GM11168 (cell line): ENCODE results near the gene CNTNAP2.
"Not testable (repeated sequence)": the region's sequence is repeated elsewhere in the genome, so short reads cannot be mapped to it uniquely, and the experiment has no call there.

Experiments used
- in situ Hi-C: fragments of 300-500 bp; cut with MboI; formaldehyde crosslinking; loops from one replicate; pipeline ENCODE4 v1.12.0; 2022; ENCODE audit warnings: low sequenced_read_pairs; ENCODE audit not compliant: unreplicated experiment

CNTNAP2 gene

DNA sequence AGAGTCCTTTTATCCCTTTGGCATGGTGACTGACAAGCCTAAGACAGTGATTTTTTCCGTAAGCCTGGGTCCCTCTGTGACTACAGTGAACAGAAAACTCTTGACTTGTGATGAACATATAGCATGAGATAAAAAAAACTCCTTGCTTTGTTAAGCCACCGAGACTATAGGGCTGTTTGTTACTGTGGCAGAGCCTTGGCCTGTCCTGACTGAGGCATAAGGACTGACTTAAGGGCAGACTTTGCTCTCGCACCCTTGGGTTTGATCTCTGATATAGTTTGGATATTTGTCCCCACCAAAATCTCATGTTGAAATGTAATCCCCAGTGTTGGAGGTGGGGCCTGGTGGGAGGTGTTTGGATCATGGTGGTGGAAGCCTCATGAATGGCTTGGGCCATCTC, 2157.5 kb downstream of the CNTNAP2 start:
- in situ Hi-C loops, result no loop called here

DNA sequence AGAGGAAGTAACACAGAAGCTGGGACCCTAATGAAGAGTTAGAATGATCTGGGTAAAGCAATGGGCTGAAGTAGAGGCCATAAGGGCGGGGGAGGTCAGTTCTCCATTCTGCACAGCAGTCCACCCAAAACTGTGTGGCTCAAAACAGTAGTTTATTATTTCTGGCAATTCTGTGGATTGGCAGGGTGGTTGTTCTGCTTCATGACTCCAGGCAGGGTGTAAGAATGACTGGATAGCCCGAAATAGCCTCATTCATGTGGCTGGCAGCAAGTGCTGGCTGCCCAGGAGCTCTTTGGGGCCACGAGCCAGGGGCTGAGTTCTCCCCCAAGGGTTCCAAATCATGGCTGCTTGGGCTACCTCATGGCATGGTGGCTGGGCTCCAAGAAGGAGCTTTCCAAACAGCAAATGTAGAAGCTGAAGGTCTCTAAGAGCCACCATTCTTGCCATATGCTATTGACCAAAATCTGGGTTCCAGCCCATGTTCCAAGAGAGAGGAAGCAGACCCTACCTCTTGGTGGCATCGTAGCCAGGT, 2158.8 kb downstream of the CNTNAP2 start:
- in situ Hi-C loops, result no loop called here

DNA sequence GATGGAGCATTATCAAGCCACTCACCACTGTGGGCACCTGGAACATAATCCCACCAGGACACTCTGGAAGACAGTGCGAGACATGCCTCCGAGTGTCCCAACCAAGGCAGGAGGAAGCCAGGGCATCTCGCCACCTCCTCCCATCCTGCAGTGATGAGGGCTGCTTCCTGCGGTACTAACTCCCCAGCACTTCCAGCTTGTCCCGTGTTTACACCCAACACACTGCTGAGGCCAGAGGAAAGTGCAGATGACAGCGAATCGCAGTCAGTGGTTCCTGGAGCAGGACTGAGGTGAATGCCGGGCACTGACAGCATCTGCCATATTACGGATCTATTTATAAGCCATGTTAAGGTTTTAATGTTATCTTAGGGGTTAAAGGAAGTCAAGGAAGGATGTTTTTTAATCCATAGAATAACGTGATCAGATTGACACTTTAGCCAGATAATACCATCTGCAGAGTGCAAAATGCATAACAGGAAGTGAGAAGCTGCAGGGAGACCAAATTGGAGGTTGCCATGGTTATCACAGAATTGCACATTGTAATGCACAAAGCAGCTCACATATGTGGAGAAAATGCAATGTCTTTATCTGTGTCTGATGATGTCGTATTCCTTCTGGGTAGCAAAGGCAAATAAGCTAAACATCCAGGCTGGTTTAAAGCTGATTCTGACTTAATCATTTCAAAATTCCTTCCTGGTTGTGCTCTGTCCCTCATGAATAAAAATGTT, 2159.9 kb downstream of the CNTNAP2 start:
- in situ Hi-C loops, result no loop called here

DNA sequence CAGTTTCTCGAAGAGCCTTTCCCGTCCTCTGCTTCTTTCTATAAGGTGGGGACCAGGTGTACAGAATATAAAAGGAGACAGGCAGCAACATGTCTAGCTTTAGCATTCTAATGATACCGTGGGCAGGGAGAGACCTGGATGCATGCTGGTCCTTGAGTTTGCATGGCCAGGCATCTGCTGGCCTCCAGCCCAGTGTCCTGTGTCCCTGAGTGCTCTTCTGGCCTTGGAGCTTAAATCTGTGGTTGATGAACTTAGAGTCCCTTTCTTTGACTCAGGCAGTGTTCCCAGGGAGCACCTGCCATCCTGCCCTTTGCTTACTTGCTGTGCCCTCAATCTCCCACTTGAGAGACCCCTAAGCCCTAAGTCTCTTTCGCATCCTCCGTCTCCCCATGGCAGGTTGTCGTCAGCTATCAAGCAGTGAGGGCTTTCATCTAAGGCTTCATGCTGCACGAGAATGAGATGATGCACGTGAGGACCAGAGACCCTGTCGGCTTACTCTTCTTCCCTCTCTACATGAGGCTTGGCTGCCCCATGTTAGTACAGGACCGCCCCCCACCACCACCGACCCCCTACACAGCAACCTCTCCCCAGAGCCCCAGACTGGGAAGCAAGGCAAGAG, 2160.6 kb downstream of the CNTNAP2 start:
- in situ Hi-C loops, result no loop called here

DNA sequence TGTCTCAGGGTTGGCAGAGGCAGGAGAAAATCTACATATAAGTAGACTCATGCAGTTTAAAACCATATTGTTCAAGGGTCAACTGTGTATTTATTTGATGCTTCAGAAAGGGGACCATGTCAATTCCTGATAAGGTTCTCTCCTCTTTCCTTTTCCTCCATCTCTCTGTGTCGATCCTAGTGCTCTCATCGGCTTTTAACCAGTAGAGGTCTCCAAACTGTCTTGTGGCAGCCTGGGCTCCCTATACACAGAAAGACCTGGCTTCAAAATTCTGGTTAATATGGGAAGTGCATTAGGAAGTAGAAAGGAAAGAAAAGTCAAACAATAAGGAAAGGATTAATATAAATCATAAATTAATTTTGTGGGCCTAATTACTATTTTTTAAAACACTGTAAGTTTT, 2169.5 kb downstream of the CNTNAP2 start:
- in situ Hi-C loops, result no loop called here

DNA sequence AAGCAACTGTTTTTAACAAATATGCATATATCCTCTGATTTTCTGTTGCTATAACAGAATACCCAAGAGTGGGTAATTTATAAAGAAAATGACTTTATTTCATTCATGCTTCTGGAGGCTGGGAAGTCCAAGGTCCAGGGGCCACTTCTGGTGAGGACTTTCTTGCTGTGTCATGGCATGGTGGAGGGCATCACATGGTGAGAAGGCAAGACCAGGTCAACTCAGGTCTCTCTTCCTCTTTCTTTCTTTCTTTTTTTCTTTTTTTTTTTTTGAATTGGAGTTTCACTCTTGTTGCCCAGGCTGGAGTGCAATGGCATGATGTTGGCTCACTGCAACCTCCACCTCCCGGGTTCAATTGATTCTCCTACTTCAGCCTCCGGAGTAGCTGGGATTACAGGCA, 2170.9 kb downstream of the CNTNAP2 start:
- in situ Hi-C loops, result no loop called here

DNA sequence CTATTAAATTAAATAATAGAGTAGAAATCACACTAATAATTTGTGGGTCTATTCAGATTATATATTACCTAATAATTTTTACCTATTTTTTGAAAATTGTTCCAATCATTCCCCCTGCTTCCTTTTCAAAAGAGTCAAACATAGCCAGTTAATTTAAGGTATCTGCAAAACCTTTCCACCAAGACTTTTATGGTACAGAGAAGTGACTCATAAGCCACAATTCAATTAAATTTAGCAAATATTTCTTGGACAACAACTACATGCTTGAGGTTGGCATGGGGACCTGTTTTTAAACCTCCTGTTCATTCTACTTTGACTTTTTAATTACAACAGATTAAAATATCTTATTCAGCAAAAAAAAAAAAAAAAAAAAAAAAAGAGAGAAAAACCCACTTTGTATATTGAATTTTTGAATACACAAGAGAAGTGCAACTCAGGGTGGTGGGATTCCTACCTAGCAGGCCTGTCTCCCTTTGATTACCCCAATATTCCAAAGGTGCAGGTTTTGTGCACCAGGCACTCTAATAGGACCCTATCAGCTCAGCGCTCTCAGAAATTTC, 2172.1 kb downstream of the CNTNAP2 start:
- in situ Hi-C loops, result no loop called here

DNA sequence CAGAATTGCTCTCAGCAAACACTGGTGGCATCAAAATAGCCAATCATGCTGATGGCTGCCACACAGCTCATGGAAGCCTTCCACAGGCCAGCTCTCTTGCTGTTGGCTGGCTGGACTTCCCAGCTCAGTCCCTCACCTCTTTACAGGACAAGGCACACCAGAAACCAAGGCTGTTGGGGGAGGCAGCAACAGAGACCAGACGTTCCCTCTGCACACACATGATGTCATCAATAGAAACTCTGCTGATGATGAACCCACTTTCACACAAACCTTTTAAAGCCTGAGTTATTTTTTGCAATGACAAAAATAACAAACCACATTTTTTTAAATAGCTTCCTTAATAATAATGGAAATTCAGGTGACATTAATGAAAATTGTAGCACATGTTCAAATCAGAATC, 2173.0 kb downstream of the CNTNAP2 start:
- in situ Hi-C loops, result no loop called here

DNA sequence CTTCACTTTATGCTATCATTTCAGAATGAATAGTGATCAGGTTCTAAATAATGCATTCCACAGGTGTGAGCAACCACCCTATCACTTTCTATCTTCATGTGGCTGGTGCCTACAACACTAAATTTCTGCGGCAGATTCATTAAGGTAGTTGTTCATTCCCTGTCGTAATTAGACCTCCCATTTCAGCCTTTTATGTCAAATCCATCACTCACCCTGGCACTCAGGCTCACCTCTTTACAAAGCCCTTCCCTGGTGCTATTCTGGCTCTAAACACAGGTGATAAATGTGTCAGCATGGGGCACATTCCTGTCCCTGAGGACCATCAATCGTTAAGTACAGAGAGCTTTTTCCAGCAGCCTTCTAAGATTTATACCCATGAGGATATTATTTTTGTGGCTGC, 2173.9 kb downstream of the CNTNAP2 start:
- in situ Hi-C loops, result no loop called here

DNA sequence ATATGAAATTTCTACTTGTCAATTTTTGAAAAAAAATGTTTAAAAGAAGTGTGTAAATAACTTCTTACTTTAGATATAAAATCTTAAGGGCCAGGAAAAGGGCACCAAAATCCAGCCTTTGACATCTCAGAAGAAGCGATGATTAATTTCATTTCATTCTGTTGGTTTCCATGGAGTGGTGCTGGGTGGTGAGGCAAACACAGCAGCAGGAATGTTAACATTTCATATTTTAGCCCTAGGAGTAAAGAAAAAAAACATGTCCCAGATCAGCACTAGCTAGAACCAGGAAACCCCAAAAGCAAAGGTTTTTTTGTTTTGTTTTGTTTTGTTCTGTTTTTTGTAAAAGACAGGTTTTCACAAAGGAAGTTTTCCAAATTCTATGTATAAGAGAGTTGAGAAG, 2175.2 kb downstream of the CNTNAP2 start:
- in situ Hi-C loops, result no loop called here

DNA sequence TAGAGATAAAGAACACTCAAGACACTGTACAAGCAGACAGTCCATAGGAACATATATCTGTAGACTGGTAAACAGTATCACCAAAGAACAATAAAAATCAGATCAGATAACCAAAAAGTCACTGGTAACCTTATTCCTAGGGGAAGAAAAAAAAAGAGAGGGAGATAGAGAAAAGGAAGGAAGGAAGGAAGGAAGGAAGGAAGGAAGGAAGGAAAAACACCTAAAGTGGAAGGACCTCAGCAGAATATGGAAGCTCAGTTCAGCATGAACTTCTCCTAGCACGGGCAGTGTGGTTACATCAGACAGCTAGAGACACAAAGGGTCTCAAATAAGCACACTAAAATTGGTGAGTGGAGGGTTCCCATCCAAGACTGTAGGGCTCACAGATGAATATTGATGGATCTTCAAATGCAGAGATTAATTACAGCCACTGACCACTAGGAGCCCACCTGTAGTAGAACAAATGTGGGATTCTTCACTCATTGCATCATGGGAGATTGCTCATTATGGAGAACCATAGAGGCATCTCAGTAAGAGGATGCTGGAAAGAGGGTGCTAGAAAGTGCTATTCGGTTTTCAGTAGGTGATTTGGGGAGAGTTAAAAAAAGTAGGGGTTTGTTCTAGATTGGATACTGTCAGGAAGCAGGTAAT, 2180.5 kb downstream of the CNTNAP2 start:
- in situ Hi-C loops, result no loop called here

DNA sequence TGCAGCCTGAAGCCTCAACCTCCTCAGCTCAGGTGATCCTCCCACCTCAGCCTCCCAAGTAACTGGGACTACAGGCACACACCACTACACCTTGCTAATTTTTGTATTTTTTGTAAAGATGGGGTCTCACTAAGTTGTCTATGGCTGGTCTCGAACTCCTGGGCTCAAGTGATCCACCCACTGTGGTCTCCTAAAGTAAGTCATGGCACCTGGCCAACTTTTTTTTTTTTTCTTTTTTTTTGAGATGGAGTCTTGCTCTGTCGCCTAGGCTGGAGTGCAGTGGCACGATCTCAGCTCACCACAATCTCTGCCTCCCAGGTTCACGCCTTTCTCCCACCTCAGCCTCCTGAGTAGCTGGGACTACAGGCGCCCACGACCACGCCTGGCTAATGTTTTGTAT, 2182.2 kb downstream of the CNTNAP2 start:
- in situ Hi-C loops, result not testable (repeated sequence)

DNA sequence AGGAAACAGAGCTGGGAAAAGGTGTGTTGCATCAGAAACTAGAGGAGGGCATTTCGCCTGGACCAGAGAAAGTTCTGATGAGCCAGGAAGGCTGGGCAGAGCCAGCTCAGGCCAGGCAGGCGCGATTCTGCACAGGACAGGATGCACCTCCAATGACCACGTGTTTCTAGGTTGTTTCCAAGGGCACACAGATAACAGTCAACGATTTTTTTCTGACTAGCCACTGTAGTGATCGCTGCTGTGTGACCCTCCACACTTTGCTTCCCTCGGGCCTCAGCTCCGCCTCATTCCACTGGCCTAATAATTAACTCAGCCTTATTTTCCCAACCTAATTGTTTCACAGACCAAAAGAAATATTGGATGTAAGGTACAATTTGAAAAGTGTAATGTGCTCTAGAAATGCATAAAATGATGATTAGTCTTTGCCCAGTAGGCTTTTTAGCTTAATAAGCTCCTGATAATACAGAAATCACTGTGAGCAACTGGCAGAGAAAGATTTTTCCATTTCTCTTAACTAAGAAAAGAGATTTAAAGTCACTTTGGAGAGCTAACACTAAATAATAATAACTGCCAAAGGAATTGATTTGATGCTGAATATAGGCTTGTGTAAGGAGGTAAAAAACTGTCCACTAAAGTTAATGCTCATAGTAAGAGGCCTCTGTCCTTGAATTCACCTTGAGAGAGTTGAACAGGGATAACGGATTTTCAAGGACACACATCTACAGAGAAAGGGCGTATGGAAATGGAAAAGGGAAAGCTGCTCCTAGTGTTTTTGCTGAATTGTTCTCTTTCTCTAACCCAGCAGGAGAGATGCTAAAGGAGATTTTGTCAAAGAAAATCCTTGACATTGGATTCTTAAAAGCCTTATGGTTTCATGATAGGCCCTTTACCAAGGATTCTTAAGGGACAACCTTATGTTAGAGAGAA, 2183.0 kb downstream of the CNTNAP2 start:
- in situ Hi-C loops, result no loop called here

DNA sequence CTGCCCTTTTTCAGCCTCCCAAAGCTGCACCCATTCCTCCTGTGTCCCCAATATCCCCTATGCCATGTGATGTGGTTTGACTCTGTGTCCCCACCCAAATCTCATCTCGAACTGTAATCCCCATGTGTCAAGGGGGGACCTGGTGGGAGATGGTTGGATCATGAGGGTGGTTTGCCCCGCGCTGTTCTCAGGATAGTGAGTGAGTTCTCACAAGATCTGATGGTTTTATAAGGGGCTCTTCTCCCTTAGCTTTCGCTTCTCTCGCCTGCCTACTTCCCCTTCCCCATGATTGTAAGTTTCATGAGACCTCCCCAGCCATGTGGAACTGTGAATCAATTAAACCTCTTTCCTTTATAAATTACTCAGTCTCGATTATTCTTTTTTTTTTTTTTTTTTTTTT, 2185.8 kb downstream of the CNTNAP2 start:
- in situ Hi-C loops, result not testable (repeated sequence)

DNA sequence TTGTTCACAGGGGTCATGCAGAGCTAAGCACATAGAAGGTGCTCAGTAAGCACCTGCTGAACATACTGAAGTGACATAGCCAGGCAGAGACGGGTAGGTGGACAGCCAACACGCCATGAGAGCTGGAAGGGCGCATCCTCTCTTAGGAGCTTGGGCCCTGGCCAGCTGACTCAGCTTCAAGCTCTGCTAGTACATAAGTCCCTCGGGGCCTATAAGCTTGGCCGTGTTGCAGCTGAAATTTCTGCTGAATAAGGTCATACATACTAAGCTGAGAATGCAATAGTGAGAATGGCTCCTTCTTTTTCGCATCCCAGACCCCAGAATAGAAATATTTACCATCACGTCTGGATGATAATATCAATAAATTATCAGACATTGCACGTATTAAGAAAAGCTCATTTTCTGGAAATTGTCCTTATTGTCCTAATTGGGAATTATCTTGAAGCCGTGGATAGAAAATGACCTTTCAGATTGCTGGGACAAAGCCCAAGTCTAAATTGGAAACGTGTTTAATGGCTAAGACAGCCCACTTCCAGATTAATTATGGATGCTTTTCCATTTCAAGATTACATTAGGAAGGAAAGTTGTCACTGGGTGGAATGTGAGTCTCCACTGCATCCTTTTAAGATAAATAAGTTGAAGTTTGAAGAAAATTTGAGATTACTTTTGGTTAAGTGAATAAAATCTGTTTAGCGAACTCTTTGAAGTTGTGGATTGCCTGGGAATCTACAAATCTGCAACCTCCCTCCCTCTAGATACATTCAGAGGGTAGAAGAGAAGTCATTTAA, 2186.9 kb downstream of the CNTNAP2 start:
- in situ Hi-C loops, result no loop called here

DNA sequence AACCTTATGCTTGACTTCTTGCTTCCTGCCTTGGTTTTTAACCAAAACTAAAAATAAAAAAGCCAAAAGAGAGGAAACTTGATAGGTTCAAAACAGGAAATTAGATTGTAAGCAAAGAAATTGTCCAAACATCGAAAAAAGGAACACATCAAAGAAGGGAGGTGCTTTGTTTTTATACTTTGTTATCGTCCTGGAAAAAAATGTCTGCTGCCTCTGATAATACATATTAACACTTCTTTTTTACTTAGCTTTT, 2187.4 kb downstream of the CNTNAP2 start:
- in situ Hi-C loops, result no loop called here

DNA sequence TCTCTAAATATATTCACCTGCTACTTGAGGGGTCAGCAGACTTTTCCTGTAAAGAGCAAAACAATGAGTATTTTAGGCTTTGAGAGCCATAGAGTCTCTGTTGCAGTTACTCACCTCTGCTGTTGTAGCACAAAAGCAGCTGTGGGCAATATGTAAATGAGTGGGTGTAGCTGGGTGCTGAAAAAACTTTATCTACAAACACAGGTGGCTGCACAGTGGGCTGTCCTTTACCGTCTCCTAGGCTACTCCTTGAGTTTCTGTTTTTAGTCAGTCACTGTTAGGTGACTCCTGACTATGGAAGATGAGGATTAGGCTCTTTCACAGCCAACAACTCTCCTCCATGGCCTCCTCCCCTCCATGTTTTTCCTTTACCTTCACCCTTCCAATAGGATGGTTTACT, 2187.9 kb downstream of the CNTNAP2 start:
- in situ Hi-C loops, result no loop called here

DNA sequence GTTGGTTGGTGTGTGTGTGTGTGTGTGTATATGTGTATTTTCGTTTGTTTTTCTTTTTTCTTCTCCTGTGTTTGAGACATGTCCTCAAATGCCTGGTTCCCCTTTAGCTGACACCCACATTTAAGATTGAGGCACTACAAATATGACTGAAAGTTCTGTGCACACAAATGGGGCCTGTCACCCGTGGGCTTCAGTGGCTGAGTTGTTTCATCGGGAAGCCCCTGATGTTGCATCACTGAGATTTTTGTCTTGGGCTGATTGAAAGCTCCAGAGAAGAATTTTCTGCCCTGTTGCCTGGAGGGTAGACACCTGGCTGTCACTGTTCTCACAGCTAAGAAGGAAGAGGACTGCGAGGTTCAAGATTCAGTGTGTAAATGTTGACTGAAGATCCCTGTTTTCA, 2190.2 kb downstream of the CNTNAP2 start:
- in situ Hi-C loops, result no loop called here

DNA sequence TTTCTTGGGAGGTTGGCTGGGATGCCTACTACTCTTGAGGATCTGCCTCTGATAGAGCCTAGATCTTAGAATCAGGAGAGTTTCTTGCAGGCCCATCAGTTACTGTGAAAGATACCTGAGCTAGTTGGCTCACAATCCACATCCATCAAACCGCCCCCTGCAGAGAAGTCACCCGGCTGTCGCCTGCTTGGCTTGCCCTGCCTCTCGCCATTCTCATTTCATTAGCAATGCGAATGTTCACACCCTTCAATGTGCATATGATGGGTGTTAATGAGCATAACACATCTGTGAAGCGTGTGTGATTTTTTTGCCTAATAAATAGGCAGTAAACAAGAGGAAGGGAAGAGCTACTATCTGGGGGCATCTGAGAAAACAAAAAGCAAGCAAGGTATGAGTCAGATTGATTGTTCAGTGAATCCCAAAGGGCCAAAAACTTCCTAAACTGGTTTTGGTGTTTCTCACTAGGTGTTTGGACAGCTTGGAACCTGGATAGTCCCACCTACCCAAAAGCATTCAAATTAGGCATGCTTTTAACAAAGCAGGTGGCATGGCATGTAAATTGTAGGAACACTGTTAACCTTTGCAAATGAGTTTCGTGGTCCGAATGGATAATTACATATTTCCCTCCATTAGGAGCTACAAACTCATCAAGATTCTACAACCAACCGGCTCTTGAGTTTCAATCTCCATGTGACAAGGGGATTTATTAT, 2201.7 kb downstream of the CNTNAP2 start:
- in situ Hi-C loops, result no loop called here
